Colonic mucosa (tissue), 4 donors: Measurements from ENCODE around the gene BASP1. TPM values are rescaled to one million over a fixed set of nuclear protein-coding genes. Genes with fewer than 3 reads are reported as not detected.
"Not testable (repeated sequence)": the region's sequence is repeated elsewhere in the genome, so short reads cannot be mapped to it uniquely, and the experiment has no call there.

Experiments used
- DNase-seq: peaks from one replicate; pipeline ENCODE4 v3.0.0-alpha.2; 2020
- H3K27ac ChIP-seq: fragments of 200-600 bp; one replicate; pipeline ENCODE4 v1.8.0; 2021
- H3K27me3 ChIP-seq: fragments of 200-600 bp; one replicate; pipeline ENCODE4 v1.8.0; 2021
- H3K36me3 ChIP-seq: fragments of 200-600 bp; one replicate; pipeline ENCODE4 v1.8.0; 2021
- H3K4me1 ChIP-seq: fragments of 200-600 bp; one replicate; pipeline ENCODE4 v1.8.0; 2021; ENCODE audit warnings: mild to moderate bottlenecking
- H3K4me3 ChIP-seq: fragments of 200-600 bp; one replicate; pipeline ENCODE4 v1.8.0; 2021
- H3K9ac ChIP-seq, 2 donors: one replicate each; pipeline ENCODE4 v1.7.0; 2013; ENCODE audit warnings: control low read depth in 2 of 2, low read depth in 2 of 2, low read length in 2 of 2
- H3K9me3 ChIP-seq: fragments of 200-600 bp; one replicate; pipeline ENCODE4 v1.8.0; 2021
- CTCF ChIP-seq: fragments of 200-600 bp; IDR thresholded peaks from one replicate; pipeline ENCODE4 v1.8.0; 2022; ENCODE audit warnings: antibody characterized with exemption, mild to moderate bottlenecking
- intact Hi-C: fragments of 100-400 bp; cut with DNase I; formaldehyde crosslinking; loops from one replicate; pipeline ENCODE4 v1.14.1; 2022
- total RNA-seq, 2 donors: library from RNA; stranded (reverse); fragmentation: NEBNext Ultra II Directional in 1 of 2; extraction: Animal tissue kit (Norgen Biotek cat#: 25700) in 1 of 2; gene quantifications; one replicate each; pipeline ENCODE4 v1.2.1, GENCODE V29; 2021
- donor health status: healthy.
- donor health status: DM: no; HTN: no; CAD: no.
- donor health status: DM: no; HTN: no; CAD: no.

The BASP1 gene
- total RNA-seq, 2 donors from 2014 or later: 4.2 to 5.5 TPM

DNA sequence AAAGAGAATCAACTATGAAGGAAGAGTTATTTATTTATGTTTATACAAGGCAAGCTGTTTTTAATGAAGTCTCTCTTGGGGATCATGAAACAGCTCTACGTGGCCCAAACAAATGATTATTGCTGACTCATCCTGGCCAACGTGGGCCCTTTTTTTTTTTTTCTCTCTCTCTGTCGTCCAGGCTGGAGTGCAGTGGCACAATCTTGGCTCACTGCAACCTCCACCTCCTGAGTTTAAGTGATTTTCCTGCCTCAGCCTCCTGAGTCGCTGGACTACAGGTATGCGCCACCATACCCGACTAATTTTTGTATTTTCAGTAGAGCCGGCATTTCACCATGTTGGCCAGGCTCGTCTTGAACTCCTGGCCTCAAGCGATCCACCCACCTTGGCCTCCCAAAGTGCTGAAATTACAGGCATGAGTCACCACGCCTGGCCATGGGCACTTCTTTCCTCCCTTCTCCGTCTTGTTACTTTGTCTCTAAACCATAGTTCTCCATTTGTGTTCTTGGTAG, 98.3 kb downstream of the BASP1 start:
- no peak for TF ChIP-seq CTCF
- DNase-seq: no peak
- Histone ChIP-seq H3K27ac (no peak overlapping the region), H3K4me1 (no peaks in the 10 kb centered on the region), H3K9me3 (no peaks in the 10 kb centered on the region), H3K4me3 (no peak overlapping the region), H3K27me3 (no peaks in the 10 kb centered on the region), H3K9ac (no peak overlapping the region), H3K36me3 (no peaks in the 10 kb centered on the region)
- intact Hi-C loops: no loop called here

DNA sequence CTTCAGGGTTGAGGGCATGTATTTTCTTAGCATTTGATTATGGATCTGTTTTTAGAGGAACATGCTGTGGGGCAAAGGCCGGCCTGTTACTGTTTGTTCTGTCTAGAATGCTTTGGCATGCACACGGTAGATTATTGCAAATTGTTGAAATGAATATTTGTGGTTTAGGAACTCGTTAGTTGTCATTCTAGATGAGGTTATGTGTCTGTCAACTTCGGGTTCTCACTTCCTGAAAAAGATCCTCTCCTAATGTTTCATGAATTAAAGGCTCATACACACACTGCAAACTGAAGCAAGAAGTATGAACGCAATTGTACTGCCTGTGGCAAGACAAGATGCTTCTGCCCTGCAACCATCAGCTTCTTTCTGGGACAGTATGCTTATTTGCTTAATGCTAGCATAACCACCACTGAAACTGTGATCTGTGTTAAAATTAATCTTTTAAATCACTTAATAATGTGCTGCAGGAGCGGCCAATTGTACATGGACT, 99.6 kb downstream of the BASP1 start:
- no peaks in the 10 kb centered on the region for H3K4me1 ChIP-seq
- H3K27me3 ChIP-seq: no peaks in the 10 kb centered on the region
- no peak for TF ChIP-seq CTCF
- no peak for DNase-seq
- H3K9me3 ChIP-seq: no peaks in the 10 kb centered on the region
- H3K9ac ChIP-seq: no peak overlapping the region
- H3K4me3 ChIP-seq: no peak overlapping the region
- H3K36me3 ChIP-seq: no peaks in the 10 kb centered on the region
- H3K27ac ChIP-seq: no peak overlapping the region
- intact Hi-C loops: no loop called here

DNA sequence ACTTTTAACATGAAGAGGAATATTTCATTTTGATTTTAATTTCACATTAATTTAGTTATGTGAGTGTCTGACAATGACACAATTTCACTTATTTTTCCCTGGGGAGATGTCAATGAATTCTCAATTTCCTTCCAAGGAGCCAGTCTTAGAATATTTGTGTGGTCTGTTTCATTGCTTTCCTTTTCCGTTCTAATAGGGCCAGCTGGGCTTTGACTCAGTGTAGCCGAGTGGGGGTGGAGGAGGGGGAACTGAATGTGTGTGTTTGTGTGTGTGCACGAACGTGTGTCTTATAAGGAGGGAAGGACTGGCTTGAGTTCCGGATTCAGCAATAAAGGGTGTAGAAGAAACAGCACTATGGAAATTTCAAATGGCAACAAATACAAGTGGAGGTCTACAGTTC, 100.0 kb downstream of the BASP1 start:
- no peaks in the 10 kb centered on the region for H3K9me3 ChIP-seq
- H3K9ac ChIP-seq: no peak overlapping the region
- DNase-seq: no peak
- intact Hi-C loops: no loop called here
- no peak overlapping the region for H3K4me3 ChIP-seq
- H3K27me3 ChIP-seq: no peaks in the 10 kb centered on the region
- TF ChIP-seq CTCF: no peak
- no peaks in the 10 kb centered on the region for H3K36me3 ChIP-seq
- no peak overlapping the region for H3K27ac ChIP-seq
- H3K4me1 ChIP-seq: no peaks in the 10 kb centered on the region

- DNase-seq, H3K27ac ChIP-seq, intact Hi-C loops: not testable (repeated sequence)
Measured at GRCh38 chr5:17319095-17319494, 101.7 kb downstream of the BASP1 start.

DNA sequence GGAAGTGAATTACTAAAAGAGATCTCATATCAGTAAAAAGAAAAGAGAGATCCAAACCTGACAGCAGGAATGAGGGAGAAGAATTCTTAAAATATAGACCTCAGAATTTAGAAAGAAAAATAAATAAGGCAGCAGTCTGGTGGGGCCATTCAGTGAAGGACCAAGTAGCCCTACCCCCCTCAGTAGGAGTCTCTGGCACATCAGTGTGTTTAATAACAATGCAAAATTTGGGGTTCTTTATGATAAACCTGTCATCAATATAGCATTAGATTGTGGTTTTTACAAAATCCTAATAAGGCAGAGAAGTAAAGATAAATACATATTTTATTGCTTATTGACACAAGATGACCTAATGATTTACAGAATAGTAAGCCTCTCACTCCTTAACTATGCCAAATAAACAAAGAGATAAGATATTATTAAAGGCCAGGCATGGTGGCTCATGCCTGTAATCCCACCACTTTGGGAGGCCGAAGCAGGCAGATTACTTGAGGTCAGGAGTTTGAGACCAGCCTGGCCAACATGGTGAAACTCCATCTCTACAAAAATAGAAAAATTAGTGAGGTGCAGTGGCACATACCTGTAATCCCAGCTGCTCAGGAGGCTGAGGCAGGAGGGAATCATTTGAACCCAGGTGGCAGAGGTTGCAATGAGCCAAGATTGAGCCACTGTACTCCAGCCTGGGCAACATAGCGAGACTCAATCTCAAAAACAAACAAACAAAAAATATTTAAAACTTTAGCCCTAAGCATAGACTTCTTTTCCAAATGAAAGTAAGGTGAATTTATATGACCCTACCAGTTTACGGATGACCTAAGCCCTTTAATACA, 108.6 kb downstream of the BASP1 start:
- Histone ChIP-seq H3K27me3 (no peaks in the 10 kb centered on the region), H3K36me3 (no peaks in the 10 kb centered on the region), H3K4me1 (no peaks in the 10 kb centered on the region), H3K9me3 (no peaks in the 10 kb centered on the region), H3K4me3 (no peak overlapping the region), H3K27ac (no peak overlapping the region), H3K9ac (no peak overlapping the region)
- intact Hi-C loops: no loop called here
- DNase-seq: no peak
- no peak for TF ChIP-seq CTCF

More at GRCh38 chr5:17319095-17319494, 101.7 kb downstream of the BASP1 start:
- H3K9ac ChIP-seq, H3K4me1 ChIP-seq, H3K4me3 ChIP-seq, H3K36me3 ChIP-seq, H3K27me3 ChIP-seq, H3K9me3 ChIP-seq: not testable (repeated sequence)
